ENCODE measurements around the gene LGALS13.

DNA sequence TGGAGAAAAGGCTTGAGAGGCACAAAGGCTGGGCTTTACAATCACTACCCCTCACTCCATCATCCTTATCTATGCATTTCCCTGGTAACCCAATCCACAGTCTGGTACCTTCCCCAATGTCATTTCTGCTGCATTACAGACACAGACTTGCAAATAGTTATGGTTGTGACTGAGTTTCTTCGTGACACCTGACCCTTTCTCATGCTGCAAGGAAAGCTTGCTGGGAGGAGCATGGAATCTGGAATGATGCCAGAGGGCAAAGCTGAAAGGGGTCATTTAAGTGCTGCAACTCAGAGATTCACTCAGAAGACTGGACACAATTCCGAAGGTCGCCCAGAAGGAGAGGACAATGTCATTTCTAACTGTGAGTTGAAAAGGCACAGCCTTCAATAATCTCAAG, 53.3 kb downstream of the LGALS13 start, which contains the start of gene LGALS16:
- TF ChIP-seq, protein P1, sequence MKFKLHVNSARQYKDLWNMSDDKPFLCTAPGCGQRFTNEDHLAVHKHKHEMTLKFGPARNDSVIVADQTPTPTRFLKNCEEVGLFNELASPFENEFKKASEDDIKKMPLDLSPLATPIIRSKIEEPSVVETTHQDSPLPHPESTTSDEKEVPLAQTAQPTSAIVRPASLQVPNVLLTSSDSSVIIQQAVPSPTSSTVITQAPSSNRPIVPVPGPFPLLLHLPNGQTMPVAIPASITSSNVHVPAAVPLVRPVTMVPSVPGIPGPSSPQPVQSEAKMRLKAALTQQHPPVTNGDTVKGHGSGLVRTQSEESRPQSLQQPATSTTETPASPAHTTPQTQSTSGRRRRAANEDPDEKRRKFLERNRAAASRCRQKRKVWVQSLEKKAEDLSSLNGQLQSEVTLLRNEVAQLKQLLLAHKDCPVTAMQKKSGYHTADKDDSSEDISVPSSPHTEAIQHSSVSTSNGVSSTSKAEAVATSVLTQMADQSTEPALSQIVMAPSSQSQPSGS (IDR thresholded peaks at IDR 0.05; ENCODE audit: low read length), result no peak
- TF ChIP-seq JUND (IDR thresholded peaks at IDR 0.05; ENCODE audit: low read length), result no peak
- no peak for TF ChIP-seq SIN3A (conservative IDR thresholded peaks at IDR 0.05 in 1 of 2, IDR thresholded peaks at IDR 0.05 in 1 of 2; ENCODE audit: low read depth in 1 of 2, low read length in 2 of 2)
- TF ChIP-seq, protein P2, sequence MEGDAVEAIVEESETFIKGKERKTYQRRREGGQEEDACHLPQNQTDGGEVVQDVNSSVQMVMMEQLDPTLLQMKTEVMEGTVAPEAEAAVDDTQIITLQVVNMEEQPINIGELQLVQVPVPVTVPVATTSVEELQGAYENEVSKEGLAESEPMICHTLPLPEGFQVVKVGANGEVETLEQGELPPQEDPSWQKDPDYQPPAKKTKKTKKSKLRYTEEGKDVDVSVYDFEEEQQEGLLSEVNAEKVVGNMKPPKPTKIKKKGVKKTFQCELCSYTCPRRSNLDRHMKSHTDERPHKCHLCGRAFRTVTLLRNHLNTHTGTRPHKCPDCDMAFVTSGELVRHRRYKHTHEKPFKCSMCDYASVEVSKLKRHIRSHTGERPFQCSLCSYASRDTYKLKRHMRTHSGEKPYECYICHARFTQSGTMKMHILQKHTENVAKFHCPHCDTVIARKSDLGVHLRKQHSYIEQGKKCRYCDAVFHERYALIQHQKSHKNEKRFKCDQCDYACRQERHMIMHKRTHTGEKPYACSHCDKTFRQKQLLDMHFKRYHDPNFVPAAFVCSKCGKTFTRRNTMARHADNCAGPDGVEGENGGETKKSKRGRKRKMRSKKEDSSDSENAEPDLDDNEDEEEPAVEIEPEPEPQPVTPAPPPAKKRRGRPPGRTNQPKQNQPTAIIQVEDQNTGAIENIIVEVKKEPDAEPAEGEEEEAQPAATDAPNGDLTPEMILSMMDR (IDR thresholded peaks at IDR 0.05; ENCODE audit: control extremely low read depth in 1 of 3, insufficient read depth in 1 of 3, low read depth in 1 of 3, low read length in 3 of 3), result no peak

All from H1 (cell line).